GM23338 (cell line): ENCODE results near the gene MPP4. TPM values are rescaled to one million over a fixed set of nuclear protein-coding genes. Genes with fewer than 3 reads are reported as not detected.

ENCODE experiments used
- ATAC-seq: fragments of 200-7000 bp; cut with Tn5 transposase; 3 replicates; pipeline ENCODE4 v1.9.1; 2020
- DNase-seq: peaks from one replicate; pipeline ENCODE4 v3.0.0-alpha.2; 2015; ENCODE audit warnings: low spot score
- H2AFZ ChIP-seq: fragments of 200-600 bp; sonication (generic); 2 replicates; pipeline ENCODE4 v1.8.0; 2016; ENCODE audit warnings: antibody characterized with exemption, mild to moderate bottlenecking, moderate library complexity
- H3F3A ChIP-seq: fragments of 200-600 bp; sonication (generic); replicated peaks from 2 replicates; pipeline ENCODE4 v1.8.0; 2017; ENCODE audit warnings: antibody characterized with exemption, mixed run types, low read depth
- H3K27ac ChIP-seq: fragments of 200-600 bp; sonication (generic); 2 replicates; pipeline ENCODE4 v1.6.1; 2016; ENCODE audit warnings: low read depth
- H3K27me3 ChIP-seq: fragments of 200-600 bp; sonication (generic); 2 replicates; pipeline ENCODE4 v1.8.0; 2016; ENCODE audit warnings: mild to moderate bottlenecking, mixed run types, moderate library complexity; ENCODE audit not compliant: insufficient read depth
- H3K36me3 ChIP-seq: fragments of 200-600 bp; sonication (generic); 2 replicates; pipeline ENCODE4 v1.8.0; 2016; ENCODE audit warnings: mild to moderate bottlenecking; ENCODE audit not compliant: insufficient read depth
- H3K4me1 ChIP-seq: fragments of 200-600 bp; sonication (generic); 2 replicates; pipeline ENCODE4 v1.8.0; 2016; ENCODE audit warnings: mild to moderate bottlenecking, moderate library complexity; ENCODE audit not compliant: insufficient read depth
- H3K4me2 ChIP-seq: fragments of 200-600 bp; sonication (generic); 2 replicates; pipeline ENCODE4 v1.7.1; 2017; ENCODE audit warnings: mixed run types
- H3K4me3 ChIP-seq: fragments of 200-600 bp; sonication (generic); 2 replicates; pipeline ENCODE4 v1.6.1; 2016; ENCODE audit warnings: mixed run types
- H3K79me2 ChIP-seq: fragments of 200-600 bp; sonication (generic); replicated peaks from 2 replicates; pipeline ENCODE4 v1.8.0; 2017; ENCODE audit warnings: mild to moderate bottlenecking; ENCODE audit not compliant: insufficient read depth
- H3K9me2 ChIP-seq: fragments of 200-600 bp; sonication (generic); 2 replicates; pipeline ENCODE4 v1.8.0; 2017; ENCODE audit not compliant: insufficient read depth
- H4K20me1 ChIP-seq: fragments of 200-600 bp; sonication (generic); replicated peaks from 2 replicates; pipeline ENCODE4 v1.8.0; 2017; ENCODE audit warnings: mild to moderate bottlenecking; ENCODE audit not compliant: insufficient read depth
- H3K27ac Mint-ChIP-seq: 2 replicates; pipeline ENCODE4 v1.8.0; 2020; ENCODE audit warnings: inconsistent platforms, mild to moderate bottlenecking, moderate library complexity, mixed read lengths
- H3K27me3 Mint-ChIP-seq: 3 replicates; pipeline ENCODE4 v1.8.0; 2022; ENCODE audit warnings: low read depth, mild to moderate bottlenecking, moderate library complexity, mixed read lengths, inconsistent platforms; ENCODE audit not compliant: insufficient read depth, poor library complexity
- H3K36me3 Mint-ChIP-seq: 3 replicates; pipeline ENCODE4 v1.8.0; 2021; ENCODE audit warnings: low read depth, mild to moderate bottlenecking, inconsistent platforms, moderate library complexity, mixed read lengths
- H3K4me1 Mint-ChIP-seq: 3 replicates; pipeline ENCODE4 v1.8.0; 2020; ENCODE audit warnings: mild to moderate bottlenecking, inconsistent platforms, mixed read lengths
- H3K4me3 Mint-ChIP-seq: 3 replicates; pipeline ENCODE4 v1.8.0; 2021; ENCODE audit warnings: moderate library complexity, mild to moderate bottlenecking, inconsistent platforms, mixed read lengths
- H3K9me3 Mint-ChIP-seq: 3 replicates; pipeline ENCODE4 v1.8.0; 2020; ENCODE audit warnings: moderate library complexity, mild to moderate bottlenecking, inconsistent platforms, mixed read lengths
- CREB1 ChIP-seq: fragments of 250-450 bp; sonication (Bioruptor Pico); IDR thresholded peaks from 2 replicates; pipeline ENCODE4 v1.5.0; 2020; ENCODE audit warnings: low read depth, mild to moderate bottlenecking, moderate library complexity
- ETS1 ChIP-seq: IDR thresholded peaks from 2 replicates; pipeline ENCODE4 v1.6.1; 2016; ENCODE audit warnings: antibody characterized with exemption
- EZH2phosphoT487 ChIP-seq: fragments of 200-600 bp; sonication (generic); IDR thresholded peaks from one replicate; pipeline ENCODE4 v1.8.1; 2018; ENCODE audit warnings: antibody characterized with exemption; ENCODE audit not compliant: unreplicated experiment
- NANOG ChIP-seq: IDR thresholded peaks from 2 replicates; pipeline ENCODE4 v1.6.1; 2016; ENCODE audit warnings: antibody characterized with exemption, borderline replicate concordance
- POLR2AphosphoS5 ChIP-seq: IDR thresholded peaks from 2 replicates; pipeline ENCODE4 v1.6.1; 2016; ENCODE audit warnings: antibody characterized with exemption, low read depth
- ZNF331 ChIP-seq: fragments of 250-450 bp; sonication (Bioruptor Pico); IDR thresholded peaks from 2 replicates; pipeline ENCODE4 v1.5.0; 2020; ENCODE audit warnings: low read depth, mild to moderate bottlenecking, moderate library complexity
- polyA plus RNA-seq: library from polyadenylated mRNA; unstranded; fragments of >200 nt; fragmentation: Nextera tagmentation; extraction: Ambion mirVana; gene quantifications from 2 replicates; pipeline ENCODE4 v1.2.1, GENCODE V29; 2016
- total RNA-seq: library from RNA; depleted of rRNA; stranded (reverse); fragments of >200 nt; shearing (Covaris generic); gene quantifications from 2 replicates; pipeline ENCODE4 v1.2.3, GENCODE V29; 2014
- TF ChIP-seq, protein P1 (sequence below): IDR thresholded peaks from one replicate; pipeline ENCODE4 v1.6.1; 2018; ENCODE audit warnings: antibody characterized with exemption; ENCODE audit not compliant: unreplicated experiment

The MPP4 gene
- total and polyA plus RNA-seq, 2 experiments from 2014 or later: not detected

DNA sequence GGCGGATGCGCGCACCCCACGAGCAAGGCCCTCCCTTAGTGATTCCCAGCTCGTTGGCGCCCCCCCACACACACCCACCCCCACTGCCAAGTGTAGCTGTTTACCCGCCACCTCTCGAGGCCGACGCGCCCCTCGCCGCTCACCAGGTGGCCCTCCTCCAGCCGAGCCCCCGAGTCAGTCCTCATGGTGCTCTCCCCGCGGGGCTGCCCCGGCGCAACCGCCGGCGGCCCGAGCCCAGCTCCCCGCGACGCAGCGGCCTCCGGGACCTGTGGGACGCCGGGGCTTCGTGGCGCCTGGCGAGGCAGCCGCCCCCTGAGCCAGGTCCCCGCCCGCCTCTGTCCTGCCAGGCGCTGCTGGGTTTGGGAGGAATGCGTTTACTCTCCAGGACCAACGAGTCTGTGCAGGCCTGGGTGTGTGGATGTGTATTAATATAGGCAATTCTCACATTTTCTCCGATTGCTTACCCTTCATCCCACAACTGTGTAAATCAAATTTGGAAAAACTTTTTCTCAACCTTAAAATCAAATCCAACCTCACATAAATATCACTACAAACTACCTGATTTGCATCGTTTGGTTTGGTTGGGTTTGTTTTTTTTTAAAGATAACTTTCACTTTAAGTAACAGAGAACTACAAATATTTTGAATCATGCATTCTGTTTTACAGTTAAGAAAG is 55.1 kb downstream of the MPP4 start, which contains the start of gene TMEM237 (continued):
- TF ChIP-seq ETS1: no peak
- no peak for TF ChIP-seq EZH2phosphoT487
- TF ChIP-seq ZNF331 (CRISPR knock-in tag): no peak
- TF ChIP-seq, protein P1, sequence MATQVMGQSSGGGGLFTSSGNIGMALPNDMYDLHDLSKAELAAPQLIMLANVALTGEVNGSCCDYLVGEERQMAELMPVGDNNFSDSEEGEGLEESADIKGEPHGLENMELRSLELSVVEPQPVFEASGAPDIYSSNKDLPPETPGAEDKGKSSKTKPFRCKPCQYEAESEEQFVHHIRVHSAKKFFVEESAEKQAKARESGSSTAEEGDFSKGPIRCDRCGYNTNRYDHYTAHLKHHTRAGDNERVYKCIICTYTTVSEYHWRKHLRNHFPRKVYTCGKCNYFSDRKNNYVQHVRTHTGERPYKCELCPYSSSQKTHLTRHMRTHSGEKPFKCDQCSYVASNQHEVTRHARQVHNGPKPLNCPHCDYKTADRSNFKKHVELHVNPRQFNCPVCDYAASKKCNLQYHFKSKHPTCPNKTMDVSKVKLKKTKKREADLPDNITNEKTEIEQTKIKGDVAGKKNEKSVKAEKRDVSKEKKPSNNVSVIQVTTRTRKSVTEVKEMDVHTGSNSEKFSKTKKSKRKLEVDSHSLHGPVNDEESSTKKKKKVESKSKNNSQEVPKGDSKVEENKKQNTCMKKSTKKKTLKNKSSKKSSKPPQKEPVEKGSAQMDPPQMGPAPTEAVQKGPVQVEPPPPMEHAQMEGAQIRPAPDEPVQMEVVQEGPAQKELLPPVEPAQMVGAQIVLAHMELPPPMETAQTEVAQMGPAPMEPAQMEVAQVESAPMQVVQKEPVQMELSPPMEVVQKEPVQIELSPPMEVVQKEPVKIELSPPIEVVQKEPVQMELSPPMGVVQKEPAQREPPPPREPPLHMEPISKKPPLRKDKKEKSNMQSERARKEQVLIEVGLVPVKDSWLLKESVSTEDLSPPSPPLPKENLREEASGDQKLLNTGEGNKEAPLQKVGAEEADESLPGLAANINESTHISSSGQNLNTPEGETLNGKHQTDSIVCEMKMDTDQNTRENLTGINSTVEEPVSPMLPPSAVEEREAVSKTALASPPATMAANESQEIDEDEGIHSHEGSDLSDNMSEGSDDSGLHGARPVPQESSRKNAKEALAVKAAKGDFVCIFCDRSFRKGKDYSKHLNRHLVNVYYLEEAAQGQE: no peak
- no peak for TF ChIP-seq NANOG

DNA sequence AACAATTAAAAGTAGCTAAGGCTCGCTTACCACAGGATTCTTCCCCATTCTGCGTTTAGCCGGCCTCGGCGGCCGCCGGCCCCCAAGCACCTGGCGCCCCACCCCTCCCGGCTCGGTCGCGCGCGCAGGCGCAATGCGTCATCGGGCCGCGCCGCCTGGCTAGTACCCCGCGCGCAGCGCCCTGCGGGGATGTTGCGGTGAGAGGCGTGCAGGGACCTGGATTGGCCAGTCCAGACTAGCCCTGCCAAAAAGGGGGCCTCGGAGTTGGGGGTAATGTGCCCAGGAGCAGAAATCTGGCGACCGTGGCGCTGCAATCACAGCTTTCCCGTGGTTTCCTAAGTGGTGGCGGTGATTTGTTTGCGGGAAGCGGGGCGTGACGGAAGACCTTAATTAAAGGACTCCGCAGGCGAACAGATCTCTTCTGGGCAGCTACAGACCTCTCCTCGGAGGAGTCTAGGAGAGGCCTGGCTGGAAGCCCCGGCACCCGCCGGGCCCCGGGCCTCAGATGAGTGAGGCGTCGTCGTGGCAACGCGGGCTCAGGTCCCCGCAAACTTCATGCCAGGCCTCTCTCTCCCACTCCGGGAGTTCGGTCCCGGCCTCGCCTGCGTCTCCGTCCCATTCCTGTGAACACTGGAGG is 55.7 kb downstream of the MPP4 start:
- Histone ChIP-seq H3K4me3 (peak overlapping the region; percentile 74), H3K27ac (peak overlapping the region; percentile 97), H3K4me1 (peaks cover 10% of the 10 kb centered on the region; the same call in 1 of the 2 replicates), H3K4me2 (peak overlapping the region; percentile 89), H3K79me2 (peaks cover 26% of the 10 kb centered on the region), H3K36me3 (peaks cover 12% of the 10 kb centered on the region; the same call in 1 of the 2 replicates), H4K20me1 (no peaks in the 10 kb centered on the region; the same call in 1 of the 2 replicates), H2AFZ (peak overlapping the region; percentile 88), H3K9me2 (no peaks in the 10 kb centered on the region), H3K27me3 (no peaks in the 10 kb centered on the region), H3F3A (no peaks in the 10 kb centered on the region)
- peaks cover 14% of the 10 kb centered on the region for H3K4me1 Mint-ChIP-seq
- H3K27ac Mint-ChIP-seq: peak overlapping the region; percentile 96
- peaks cover 13% of the 10 kb centered on the region for H3K36me3 Mint-ChIP-seq
- no peaks in the 10 kb centered on the region for H3K9me3 Mint-ChIP-seq
- DNase-seq: peak; percentile 92
- peak overlapping the region; percentile 90 for H3K4me3 Mint-ChIP-seq
- peaks cover 6% of the 10 kb centered on the region for H3K27me3 Mint-ChIP-seq
- ATAC-seq: peak; percentile 88
- TF ChIP-seq NANOG: no peak
- TF ChIP-seq CREB1 (CRISPR knock-in tag): peak; percentile 98
- peak; percentile 88 for TF ChIP-seq POLR2AphosphoS5
